HG03432 (cell line): ENCODE measurements around the gene SLC8A1.

ENCODE experiments used
- ATAC-seq: cut with Tn5 transposase; IDR thresholded peaks from one replicate; pipeline ENCODE4 v1.9.1; 2021; ENCODE audit warnings: mild to moderate bottlenecking, moderate library complexity; ENCODE audit not compliant: unreplicated experiment

SLC8A1 gene

DNA sequence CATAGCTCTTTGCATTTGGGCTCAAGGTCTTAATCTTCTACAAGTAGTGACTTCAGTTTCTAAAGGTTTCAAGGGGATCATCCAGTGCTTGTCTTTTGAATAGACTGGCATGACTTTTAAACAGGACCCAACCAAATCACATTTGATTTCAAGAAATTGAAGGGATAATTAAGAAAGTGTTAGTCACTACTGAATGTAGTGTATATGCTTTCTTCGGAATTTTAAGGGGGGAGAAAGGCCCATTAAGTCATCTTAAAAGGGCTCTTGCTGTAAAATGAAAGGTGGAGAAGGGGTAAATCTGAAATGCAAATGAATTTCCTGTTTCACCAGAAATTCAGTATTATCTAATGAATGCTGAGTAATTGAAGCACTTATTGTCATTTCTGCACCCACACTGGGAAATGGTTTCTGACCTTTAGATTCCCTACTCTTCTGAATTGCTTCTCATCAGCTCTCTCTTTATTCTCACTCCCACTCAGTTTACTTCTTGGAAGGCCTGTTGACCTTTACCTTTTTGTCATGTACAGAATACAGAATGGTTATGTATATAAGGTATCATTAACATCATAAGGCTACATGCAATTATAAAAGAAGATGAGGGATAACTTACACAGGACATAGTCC, 241.4 kb downstream of the SLC8A1 start:
- ATAC-seq, result no peak

DNA sequence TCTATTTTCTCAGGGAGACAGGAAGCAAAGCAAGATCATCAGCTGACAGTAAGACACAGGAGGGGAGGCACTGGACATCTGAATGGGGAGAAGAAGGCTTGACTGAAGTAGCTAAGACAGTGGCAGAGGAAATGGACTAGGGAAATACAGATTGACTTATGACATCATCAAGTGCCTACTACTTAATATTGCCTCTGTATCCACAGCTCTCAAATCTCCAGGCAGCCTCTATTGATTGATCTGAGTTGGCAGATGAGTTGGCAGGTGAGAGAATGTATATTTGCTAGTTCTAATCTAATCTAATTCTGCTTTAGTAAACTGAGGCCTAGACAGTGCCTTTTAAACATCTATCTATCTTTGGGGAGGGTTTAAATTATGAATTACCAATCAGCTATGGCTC, 242.1 kb downstream of the SLC8A1 start:
- ATAC-seq, result no peak

DNA sequence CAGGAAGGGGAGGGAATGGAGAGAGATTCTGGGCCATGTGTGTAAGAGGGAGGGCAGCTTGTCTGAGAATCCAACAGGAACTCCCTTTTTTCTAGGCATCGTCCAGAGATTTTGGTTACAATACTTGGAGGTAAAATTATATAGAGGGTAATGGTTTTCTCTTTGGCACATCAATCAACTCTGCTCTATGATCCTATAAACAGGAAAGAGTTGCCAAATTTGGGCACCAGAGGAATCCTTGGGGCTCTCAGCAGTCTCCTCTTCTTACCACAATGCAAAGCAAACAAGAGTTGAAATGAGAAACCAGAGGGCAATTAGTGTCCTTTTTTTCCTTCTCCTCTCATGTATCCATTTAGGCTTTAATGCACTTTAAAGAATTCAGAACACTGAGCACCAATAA, 243.4 kb downstream of the SLC8A1 start:
- ATAC-seq, result no peak

DNA sequence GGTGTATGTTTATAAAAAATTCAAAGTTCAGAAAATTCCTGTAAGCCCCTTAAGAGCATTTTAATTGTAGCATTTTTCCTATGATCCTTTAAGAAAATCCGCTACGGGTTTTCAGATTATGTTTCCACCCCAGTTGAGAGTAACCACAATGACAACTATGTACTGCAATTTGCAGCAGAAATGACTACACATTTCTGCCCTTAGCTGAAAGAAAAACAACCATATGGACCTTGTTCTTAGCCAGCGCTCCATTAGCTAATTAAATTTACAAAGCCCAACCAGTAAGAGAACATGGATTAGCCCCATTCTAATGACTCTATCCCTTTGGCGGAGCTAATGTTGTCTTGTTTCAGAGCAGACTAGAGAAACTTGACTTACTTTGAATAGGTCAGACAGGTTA, 247.6 kb downstream of the SLC8A1 start:
- ATAC-seq, result no peak

DNA sequence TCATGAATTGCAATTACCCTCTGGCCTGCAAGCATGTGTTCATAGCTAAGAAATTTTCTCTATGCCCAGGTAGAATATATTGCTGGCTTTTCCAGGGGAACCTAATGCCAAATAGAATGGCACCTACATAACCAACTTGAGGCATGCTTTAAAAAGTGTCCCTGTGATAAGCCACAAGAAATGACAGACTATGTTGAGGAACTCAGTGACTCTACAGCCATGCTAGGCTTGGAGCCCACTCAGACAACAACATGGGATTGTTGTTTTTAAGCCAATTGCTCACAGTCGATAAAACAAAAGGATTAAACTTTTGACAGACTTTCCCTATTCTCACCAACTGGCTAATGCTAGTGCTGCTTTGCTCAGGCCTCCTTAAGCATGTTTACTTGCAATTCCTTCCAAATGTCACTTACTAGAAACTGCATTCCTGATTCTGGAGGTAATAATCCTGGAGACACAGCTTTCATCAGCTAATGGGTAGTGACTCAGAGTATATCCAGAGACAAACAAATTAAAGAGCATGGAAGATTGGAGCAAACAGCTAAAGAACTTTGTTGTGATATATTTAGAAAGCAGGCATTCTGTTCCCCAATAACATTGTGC, 249.0 kb downstream of the SLC8A1 start:
- no peak for ATAC-seq

DNA sequence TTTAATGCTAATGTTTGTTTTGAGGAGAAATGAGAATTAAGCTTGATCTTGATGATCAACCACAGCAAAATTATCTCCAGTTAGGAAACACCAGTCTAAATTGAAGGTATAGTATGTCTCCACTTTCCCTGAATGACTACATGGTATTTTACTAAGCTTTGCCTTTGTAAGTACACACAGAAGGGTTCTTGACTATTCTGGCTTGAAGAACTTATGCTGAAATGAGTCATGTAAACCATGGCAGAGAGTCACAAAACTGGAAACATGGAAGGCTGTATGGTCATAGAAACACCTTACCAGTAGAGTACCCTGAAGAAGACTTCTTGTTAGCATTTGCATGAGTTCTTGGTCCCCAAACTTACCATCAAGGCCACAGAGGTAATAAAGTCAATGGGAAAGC, 250.5 kb downstream of the SLC8A1 start:
- ATAC-seq, result no peak

DNA sequence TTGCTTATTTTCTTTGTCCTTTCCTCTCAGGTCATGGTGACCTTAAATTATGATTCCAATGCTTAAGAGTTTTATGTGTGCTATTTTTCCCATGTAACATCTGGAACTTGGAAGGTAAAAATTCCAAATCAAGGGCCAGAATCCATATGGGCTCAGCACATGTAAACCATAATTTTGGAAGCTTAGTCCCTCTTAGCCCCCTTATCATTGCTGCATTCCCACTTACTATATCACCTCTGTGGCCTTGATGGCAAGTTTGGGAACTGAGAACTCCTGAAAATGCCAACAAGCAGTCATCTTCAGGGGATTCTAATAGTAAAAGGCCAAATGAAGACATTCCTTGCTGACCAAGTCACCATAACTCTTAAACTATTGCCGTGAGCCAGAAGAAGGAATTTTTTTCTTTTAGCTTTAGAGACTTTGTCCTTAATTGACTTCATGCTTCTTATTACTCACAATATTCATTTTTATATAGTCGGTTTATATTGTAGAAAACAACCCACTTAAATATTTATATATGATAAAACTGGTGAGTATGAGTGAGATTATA, 251.4 kb downstream of the SLC8A1 start:
- no peak for ATAC-seq

DNA sequence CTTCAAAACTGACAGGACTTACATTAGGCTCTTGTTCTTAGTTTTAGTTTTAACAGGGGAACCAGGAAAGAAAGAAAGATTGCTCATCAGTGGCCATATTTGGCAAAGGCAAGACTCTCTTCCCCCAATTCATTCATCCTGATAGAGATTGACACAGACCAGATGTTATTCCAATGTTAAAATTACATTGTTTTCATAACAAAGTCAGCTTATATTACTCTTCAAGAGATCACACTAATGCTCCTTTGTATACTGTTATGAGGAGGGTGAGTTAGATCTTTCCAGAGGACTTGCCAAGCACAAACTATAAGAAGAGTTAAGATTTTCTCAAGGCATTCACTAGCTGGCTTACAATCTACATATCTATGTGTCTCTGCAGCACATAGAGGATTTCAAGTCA, 252.1 kb downstream of the SLC8A1 start:
- ATAC-seq, result no peak

DNA sequence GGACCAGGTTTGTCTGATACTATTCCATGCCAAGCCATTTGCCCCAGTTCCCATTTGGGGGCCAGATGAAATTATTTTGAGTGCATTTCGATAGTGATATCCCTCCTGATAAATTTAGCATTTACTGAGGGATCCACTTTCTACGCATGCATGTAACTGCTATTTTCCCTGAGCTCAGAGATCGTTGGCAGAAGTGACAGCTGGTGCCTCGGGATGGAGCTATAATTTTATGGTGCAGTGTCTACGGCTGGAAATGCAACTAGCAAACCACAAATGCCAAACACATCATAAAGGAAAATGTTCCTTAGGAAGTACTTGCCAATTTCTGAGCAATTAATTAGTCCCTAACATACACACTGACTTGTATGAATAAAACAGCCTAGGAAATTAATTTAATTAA, 254.8 kb downstream of the SLC8A1 start:
- no peak for ATAC-seq

DNA sequence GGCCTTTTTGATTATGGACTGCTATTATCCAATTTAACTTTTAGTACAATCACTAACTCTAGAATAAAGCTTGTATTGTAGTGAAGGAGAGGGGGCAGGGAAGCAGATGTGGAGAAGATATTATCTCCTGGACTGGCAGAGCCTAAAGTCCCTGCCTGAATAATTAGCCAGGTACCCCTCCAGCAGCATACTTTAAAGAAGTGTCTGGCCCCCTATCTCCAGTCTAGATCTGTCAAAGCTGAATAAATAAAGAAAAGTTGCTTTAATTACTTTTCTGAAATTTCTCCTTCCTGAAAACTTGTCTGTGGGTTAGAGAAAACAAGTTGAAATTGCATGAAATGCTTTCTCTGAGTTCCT, 258.2 kb downstream of the SLC8A1 start:
- no peak for ATAC-seq

DNA sequence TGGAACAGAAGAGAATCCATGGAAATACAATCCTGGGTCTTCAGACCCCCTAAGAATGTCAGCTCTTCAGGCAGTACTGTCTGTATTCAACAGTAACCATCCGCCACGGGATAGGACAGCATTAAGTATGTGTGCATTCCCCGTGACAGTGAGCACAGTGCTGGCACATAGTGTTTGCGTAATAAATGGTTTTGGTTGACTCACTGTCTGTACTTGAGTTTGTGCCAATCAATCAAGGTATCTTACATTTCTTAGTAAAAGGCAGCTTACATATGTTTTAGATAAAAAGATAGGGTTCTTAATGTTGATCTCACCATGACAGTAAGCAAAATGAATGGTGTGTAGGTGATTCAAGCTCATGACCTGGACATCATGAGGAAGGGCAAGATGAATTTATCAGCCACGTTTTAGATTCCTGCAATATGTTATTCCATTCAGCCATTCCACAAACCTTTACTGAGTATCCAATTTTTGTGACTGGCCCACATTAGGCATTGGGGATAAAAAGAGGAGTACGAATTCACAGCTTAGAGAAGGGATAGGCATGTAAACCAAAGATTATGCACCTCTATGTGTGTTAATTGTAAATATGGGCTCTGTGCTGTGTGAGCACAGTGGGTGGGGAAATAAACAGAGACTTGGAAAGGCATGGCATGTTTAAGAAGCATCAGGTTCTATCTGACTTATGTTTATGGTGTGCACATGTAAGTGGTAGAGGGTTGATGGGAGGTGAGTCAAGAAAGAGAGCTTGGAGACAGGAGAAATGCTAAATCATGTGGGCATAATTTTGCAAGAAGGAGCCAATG, 258.8 kb downstream of the SLC8A1 start:
- ATAC-seq, result no peak

DNA sequence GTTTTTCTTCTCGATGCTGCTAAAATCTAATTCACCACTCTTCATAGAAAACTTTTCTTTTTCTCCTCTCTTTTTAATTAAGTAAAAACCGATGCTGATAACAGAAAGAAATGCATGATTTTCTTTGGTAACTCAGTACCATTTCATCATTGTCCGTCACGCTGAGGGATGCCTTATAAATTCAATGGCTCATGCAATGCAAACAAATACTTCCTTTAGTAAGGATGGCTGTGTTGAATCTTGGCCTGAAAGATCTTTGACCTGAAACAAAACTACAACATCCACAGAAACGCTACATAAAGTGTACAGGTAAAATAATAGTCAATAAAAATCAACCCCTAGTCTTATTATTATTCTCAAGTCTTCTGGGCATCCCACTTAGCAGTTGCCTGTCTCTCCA, 261.4 kb downstream of the SLC8A1 start:
- ATAC-seq, result no peak

DNA sequence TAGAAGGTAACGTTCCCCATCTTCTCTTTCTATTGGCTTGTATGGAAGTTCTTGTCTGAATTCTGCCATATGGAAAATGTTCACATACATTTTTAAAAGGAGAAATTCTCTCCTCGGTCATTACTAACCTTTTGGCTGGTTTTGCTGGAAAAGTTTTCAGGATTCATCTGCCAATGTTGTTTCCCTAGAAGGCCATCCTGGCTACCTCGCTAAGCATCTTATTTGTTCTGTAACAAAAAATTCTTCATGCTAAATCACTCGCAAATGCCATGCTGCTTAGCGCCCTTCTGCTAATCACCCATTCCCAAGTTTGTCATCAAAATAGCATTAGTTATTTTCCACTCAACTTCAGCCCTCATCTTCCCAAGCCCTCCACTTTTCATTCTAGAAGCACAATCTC, 262.0 kb downstream of the SLC8A1 start:
- ATAC-seq, result no peak

DNA sequence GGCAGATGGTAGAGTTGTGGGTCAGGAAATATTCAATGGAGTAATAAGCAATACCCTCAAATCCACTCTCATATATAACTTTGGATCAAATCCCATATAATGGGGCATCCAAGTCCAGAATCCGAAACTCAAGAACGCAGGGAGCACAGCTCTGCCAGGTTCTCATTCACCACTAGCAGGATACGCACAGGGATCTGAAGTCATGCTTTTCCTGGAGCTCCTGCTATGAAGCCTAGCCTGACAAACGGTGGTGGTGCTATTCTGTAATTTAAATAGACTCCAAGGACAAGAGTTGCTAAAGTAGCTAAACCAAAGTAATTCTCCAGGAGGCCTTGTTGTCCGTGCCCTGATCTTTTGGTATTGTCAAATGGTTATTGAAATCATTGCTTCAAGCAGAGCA, 264.8 kb downstream of the SLC8A1 start:
- ATAC-seq, result no peak

DNA sequence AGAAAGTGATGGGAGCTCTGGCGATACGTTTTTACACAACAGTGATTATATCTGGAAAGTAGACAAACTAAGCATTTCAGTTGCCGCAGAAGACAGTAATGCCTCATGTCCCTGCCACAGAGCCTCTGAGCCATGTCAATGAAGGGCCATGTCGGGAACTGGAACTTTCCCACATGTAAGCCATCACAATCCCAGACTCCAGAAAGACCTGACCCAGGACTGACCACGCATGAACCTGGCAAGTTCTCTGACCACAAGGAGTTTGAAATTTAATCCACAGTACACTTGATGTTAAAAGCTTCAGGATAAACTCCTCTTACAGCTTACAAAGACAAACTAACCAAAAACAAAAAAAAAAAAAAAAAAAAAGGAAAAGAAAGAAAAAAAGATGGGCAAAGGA, 267.3 kb downstream of the SLC8A1 start:
- ATAC-seq, result no peak

DNA sequence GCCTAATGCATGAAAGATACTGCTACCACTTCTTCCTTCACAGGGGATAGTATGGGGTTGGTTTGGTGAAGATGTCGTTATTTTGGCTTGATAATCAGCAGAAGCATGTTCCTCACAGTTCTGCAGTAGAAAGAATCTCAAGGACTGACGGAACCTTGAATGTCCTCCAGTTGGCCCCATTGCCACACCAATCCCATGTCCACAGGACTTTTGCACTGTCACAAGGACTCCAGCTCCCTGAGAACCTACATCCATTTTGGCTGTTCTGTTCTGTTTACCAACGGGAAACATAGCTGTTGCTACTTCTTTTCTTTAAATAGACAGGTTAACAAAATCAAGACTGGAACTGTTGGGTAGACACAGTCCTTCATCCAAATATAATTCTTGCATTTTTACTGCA, 270.0 kb downstream of the SLC8A1 start:
- ATAC-seq, result no peak

DNA sequence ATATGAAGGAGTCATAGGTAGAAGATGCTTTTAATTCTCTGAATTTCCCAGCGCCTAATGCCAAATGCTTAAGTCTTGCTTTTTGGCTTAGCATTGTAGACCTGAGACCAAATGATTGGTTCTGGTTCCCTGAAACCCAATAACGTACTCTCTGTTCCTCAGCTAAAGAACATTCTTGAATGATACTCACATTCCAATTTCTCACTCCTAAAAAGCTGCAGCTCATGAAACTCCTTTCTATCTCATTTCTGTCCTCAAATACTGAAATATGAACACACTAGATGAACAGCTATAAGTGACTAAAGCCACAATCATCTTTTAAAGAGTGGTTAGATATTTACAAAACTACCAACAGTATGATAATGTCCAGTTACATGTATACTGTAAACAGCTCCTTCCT, 272.1 kb downstream of the SLC8A1 start:
- no peak for ATAC-seq

DNA sequence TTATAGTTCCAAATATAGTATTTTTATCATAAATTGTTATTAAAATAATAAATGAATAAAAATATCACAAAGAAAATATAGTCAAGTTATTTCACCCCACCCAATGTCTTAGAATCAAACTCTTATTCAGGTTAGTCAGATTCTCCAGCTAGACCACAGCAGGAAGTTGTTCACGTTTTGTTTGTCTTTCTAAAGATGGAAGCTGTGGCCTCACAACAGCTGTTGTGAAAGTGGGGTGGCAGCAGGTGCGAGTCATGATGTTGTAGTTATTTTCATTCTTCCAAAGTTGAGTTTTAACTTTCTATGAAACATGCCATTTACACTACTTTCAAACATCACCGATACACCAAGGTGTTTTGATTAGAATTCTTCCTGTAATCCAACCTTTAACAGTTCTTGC, 272.9 kb downstream of the SLC8A1 start:
- peak; percentile 84 for ATAC-seq

DNA sequence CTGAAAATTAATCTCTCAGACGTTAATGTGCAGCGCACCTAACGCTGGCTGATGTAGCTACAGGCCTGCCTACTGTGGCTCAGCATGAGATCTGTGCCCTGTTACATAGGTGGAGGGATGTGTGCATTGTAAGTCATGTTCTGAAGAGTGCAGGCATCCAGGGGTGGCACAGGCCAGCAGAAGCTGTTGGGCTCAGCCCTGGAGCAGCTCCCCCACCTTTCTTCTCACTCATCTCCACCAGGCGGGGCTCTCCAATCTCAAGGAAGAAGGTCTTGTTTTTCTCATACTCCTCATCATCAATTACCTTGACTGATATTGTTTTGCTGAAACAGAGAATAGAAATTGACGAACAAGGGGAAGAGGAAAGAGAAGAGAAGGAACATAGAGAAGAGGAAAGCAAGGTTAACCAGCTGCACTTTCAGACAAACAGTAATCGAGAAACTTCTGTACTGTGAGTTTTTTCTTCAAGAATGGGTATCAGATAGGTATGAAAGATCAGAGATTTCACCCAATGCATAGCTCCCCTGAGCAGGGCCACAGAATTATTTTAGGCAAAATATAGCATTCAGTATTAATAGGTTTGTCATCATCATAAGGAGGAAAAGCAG, 273.6 kb downstream of the SLC8A1 start:
- no peak for ATAC-seq

DNA sequence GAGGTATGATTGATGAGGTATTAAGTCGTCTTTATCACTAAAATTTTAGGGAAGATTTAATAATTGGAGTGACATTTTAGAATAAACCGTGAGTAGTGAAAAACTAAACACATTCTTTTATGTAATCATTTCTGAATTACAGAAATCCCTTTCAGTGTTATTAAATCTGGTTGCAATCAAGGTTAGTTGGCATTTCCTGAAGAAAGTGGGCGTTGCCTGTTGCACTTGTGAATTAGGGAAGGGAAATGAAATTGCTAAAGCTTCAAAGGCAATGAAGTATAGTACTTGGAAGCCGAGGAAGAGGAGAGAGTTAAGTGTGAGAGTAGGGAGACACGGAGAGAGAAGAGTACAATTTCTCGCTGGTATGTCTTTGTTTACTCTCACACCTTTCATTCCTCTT, 274.5 kb downstream of the SLC8A1 start:
- ATAC-seq, result no peak

DNA sequence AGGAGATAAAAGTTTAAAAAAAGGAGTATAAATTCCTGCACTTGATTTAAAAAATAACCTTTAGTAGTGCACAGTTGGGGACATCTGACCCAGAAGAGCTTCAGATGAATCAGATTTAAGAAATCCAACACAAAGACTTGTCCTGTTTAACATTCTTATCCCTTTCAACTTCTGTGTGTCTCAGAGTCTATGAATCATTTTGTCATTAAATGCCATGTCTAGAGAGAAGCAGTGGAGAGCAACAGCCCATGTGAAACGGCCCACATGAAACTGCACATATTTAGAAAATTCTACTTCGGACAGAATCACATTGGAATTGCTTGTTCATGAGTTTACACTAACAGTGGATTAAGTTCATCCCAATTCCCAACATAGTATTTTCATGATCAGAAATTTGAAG, 278.6 kb downstream of the SLC8A1 start:
- ATAC-seq, result no peak

DNA sequence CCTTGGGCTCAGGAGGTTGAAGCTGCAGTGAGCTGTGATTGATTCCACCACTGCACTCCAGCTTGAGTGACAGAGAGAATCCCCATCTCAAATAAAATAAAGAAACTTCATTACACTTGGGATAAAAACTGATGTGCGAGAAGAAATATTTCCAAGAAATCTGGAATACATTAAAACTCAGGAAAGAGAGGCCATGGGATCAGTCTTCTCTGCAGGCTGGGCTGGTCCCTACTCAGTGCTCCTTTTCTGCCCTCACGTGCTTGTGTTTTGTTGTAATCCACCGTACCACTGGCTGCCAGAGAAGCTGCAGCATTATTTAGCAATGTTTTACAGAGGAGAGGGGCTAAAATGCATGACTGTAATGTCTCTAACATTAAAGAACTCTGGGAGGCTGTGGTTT, 282.0 kb downstream of the SLC8A1 start:
- ATAC-seq, result no peak
